Ovary (tissue), 3 donors: Measurements from ENCODE around the gene RAB43.

Experiments used
- CTCF ChIP-seq, 3 donors: fragments of 450-650 bp in 2 of 3; fragments of 200-600 bp in 1 of 3; IDR thresholded peaks; one replicate each; pipeline versions ENCODE4 v1.5.1 to v1.8.0; 2016 to 2022; ENCODE audit warnings: antibody characterized with exemption in 3 of 3, mild to moderate bottlenecking in 1 of 3
- EP300 ChIP-seq: sonication (generic); formaldehyde crosslinking; IDR thresholded peaks from one replicate; pipeline ENCODE4 v1.6.1; 2017; ENCODE audit warnings: antibody characterized with exemption
- POLR2A ChIP-seq: fragments of 450-650 bp; IDR thresholded peaks from one replicate; pipeline ENCODE4 v1.6.1; 2017; ENCODE audit warnings: antibody characterized with exemption, mild to moderate bottlenecking, moderate library complexity
- donor health status: DM: no; HTN: no; CAD: no.

GRCh38 chr3:129101370-129102138, 20.1 kb downstream of the RAB43 start:
- no peak for TF ChIP-seq CTCF (IDR thresholded peaks at IDR 0.05)
- no peak for TF ChIP-seq POLR2A
- no peak for TF ChIP-seq EP300
